NCI-H446 (cell line): Measurements from ENCODE around the gene EPAS1.

Experiments used
- DNase-seq, 2 experiments: peaks; one replicate each; lab custom pipeline; 2025; lab: John Stamatoyannopoulos, UW

The EPAS1 gene

DNA sequence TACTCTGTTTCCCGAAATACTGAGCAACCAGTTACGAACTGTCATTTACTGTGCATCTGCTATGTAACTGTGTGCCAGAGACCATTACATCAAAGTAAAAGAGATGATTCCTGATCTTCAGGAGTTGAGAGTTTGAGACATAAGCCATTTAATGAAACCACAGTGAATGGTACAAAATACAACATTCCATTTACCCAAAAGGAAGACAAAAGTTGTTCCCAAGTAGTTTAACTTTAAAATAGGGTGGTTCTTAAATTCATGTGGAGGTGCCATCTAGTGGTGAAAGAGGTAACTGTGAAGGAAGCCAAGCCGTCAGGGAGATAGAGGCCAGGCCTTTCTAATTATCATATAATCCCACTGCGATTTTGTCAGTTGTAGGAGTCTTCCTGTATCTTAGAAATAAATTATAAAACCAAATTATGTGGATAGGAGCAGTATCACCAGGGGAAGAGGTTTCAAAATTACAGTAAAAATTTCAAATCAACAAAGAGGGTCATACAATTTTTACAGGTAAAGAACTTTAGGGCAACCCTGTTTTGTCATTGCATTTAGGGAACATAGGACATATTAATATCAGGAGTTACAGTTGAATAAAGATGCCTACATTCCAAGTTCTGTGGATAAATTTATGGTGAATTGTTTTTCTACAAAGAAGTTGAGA, 67.7 kb downstream of the EPAS1 start:
- DNase-seq, result peak; percentile 36 to 49

DNA sequence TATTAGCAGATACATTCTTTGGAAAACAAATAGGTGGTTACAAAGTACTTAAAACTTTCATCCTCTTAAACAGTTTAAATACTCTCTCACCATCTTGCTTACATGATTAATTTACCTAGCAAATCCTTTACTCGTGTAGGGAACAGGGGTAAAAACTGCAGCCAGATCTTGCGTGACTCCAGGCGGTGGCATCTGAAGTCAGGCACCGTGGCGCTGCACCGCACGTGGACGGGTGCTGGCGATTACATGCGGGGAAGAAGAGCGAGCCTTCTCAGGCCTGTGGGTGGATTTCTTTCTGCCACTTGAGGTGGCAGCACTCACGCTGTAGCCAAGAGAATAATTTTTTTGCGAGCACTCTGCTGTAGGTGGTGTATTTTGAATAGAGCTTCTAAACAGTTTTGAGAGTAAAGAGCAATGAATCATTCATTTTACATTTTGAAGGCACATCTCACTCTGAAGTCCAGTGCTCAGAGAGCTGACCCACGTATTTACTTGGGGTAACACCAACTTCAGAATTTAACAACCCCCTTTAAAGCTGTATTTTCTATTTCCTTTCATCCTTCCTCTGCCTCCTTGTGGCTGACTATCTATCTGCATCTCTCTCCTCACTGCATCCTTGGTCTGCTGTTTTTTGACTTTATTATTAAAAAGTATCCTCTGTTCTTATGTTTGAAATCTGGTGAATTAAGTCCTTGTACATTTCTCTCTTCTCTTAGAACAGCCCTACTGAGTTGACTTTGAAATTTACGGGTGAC, 68.9 kb downstream of the EPAS1 start:
- DNase-seq, result no peak

DNA sequence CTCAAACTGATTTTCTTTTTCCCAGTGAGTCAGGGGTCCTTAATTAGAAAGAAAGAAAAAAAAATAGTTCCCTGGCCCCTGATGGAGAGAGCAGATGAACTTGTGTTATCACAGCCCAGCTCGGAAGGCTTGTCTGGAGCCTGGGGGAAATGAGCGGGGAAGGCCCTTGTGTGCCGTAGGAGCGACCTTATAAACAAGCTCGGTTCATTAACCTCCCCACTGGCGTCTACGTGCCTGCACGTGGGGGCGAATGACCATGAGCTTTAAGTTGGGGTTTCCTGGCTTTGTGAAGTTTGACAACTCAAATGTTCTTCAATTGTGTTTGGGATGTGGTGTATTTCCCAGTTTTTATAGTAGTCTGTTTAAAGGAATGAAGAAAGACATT, 69.5 kb downstream of the EPAS1 start:
- DNase-seq, result no peak

DNA sequence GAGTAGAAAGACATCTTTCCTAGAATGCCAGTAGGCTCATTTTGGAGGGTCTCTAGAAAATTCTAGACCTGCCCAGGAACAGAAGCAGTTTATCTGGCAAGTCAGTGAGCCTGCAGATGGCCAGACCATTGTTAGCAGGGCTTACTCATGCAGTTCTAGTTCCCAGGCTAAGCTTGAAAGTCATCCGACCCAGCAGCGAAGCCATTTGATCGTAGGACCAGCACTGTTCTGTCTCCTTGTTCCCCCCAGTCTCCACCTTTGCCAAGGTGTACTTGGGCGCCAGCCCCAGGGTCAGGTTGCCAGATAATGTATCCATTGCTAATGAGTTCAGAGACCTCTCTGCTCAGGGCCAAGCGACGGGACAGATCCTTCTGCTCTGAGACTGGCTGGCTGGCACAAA, 70.1 kb downstream of the EPAS1 start:
- DNase-seq, result peak in 1 of 2 experiments; percentile 60

DNA sequence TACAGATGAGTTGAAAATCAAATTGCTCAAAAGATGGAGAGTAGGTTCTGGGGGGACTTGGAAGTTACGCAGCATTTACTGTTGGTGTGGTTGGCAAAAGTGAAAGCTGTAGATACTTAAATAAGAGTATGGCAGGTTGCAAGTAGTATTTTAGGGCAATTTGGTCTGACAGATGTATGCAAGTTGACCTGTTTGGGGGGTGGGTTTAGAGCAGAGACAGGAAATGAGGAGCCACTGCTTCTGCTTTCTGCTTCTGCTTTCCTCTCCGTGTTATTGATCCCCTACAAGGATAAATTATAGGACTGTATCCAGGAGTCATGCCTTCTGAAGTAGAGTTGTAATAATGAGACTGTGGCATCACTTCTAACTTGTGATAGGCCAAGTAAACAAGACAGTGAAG, 71.2 kb downstream of the EPAS1 start:
- DNase-seq, result no peak

DNA sequence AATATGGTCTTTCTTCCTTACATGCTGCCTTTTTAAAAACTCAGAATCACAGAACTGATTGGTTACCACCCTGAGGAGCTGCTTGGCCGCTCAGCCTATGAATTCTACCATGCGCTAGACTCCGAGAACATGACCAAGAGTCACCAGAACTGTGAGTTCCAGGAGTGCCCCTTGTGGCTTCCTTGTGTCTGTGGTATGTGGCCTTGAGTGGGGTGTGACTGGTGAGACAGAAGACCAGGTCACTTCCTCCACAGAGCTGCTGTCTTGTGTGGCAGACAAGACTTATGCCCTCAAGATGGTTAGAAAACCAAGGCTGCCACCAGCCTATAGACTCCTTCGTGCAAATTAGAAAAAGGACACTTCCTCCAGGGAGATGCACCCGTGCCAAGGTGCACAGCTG, 72.6 kb downstream of the EPAS1 start:
- DNase-seq, result no peak

DNA sequence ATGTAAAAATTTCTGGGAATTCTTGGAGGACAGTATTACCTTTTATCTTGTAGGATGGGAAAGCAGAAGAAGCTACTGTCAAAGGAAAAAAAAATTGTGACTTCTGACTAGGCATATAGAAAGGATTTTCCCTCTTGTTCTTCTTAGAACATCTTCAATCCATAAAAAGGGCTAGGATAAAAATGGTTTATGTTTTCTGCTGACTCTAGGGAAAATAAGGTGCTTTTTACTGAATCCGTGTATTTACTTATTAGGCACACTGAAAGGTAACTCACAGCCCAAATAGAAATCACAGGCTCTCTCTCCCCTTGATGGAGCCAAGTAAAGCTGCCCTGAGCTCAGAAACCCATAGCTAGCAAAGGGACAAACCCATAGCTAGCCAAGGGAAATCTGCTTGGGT, 74.6 kb downstream of the EPAS1 start:
- DNase-seq, result no peak

DNA sequence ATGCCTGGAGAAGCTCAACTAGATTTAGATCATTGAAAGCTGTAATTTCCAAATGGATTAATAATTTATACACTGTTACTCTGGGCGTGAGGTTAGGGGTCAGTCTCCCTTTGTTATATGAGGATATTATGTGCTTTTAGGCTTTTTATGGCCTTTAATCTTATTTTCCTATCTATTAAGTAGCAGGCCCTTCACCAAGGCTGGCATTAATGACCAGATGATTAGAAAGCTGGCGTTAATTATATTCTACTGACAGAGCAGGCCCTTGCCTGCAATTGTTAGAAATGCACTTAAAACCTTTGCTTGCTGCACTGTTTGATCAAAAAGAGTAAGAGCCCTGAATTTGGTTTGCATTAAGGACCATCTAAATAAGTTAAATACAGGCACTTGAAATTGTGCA, 75.3 kb downstream of the EPAS1 start:
- no peak for DNase-seq

DNA sequence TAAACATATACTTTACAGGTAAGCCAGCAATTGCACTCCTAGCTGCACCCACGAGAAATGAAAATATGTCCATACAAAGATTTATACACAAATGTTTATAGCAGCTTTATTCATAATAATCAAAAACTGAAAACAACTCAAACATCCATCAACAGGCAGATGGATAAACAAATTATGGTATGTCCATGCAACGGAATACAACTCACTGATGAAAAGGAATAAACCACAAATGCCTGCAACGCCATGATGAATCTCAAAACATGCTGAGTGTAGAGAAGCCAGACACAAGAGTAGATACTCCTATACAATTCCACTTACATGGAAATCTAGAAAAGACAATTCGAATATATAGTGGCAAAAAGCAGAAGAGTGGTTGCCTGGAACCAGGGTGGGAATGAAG, 76.0 kb downstream of the EPAS1 start:
- DNase-seq, result no peak

DNA sequence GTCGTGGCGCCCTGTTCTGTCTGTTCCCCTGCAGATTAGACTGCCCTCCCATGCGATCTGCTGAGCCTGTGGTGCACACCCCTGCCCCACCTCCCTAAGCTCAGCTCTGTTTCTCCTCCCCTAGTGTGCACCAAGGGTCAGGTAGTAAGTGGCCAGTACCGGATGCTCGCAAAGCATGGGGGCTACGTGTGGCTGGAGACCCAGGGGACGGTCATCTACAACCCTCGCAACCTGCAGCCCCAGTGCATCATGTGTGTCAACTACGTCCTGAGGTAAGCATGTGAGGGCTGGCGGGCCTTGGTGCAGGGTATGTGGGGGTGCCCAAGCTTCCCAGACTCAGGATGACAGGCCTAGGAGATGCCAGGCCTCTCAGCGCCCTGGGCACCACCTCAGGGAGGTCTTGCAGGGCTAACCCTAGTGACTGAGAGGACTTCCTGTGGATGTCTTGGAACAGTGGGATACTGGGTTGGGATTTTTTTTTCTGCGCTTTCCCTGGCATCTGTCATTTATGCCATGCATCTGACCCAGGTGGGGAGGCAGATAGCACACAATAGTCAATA, 78.4 kb downstream of the EPAS1 start:
- DNase-seq, result no peak

DNA sequence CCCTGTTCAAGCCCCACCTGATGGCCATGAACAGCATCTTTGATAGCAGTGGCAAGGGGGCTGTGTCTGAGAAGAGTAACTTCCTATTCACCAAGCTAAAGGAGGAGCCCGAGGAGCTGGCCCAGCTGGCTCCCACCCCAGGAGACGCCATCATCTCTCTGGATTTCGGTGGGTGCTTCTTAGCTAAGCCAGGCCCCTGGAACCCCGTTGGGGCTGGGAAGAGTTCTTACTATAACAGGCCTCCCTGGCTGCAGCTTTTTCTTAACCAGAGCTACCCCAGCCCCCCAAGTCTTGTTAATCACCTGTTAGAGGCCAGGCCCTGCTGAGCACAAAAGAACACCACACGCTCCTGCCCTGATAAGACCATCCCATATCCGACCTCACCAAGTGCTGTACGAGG, 79.4 kb downstream of the EPAS1 start:
- no peak for DNase-seq

DNA sequence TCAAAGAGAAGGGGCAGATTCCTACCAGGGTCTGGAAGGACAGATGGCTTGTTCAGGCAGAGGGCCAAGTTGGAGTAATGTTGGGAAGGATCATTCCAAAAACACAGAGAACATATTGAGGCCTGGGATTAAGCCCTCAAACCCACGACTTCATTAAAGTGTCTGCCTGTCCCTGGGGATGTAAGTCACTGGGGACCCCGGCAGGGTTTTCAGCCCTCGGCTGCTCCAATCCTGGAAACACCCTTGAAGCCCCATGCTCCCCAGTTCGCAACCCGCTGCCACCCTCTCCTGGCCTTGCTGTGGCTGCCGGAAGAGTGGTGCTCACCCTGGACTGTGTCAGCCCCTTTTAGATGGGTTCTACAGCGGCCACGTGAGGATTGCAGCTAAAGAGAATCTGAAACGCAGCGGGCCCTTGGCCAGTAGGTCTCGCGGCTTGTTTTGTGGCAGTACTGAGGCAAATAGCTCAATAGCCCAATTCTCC, 79.9 kb downstream of the EPAS1 start:
- peak; percentile 57 to 82 for DNase-seq

DNA sequence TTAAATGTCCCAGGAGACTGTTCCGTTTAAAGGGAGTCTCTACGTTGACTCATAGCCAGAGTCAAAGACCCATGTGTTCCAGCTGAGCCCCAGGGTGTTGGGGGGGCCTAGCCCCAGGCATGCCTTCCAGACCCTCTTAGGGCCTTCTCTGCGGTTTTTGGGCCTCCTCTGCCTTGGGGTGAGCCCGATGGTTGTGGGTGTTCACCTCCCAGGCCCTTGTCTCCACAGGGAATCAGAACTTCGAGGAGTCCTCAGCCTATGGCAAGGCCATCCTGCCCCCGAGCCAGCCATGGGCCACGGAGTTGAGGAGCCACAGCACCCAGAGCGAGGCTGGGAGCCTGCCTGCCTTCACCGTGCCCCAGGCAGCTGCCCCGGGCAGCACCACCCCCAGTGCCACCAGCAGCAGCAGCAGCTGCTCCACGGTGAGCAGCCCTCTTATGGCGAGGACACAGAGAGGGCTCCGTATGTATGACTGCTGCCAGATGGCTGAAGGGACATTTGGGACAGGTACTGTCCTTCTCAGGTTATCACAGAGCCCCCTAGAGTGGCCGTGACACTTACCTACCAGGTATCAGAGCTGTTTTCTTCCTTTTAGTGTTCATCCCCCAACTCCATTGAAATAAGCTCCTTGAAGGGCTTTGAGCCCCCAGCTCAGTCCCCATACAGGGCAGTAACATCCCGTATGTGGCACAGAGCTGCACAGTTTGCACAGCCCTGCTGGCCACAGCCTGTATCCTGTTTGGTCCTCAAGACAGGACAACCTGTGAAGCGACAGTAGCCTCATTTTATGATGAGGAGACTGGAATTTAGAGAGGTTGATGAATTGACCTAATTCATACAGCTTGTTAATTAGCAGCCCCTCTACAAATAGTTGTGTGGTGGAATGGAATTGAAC, 80.7 kb downstream of the EPAS1 start:
- no peak for DNase-seq

DNA sequence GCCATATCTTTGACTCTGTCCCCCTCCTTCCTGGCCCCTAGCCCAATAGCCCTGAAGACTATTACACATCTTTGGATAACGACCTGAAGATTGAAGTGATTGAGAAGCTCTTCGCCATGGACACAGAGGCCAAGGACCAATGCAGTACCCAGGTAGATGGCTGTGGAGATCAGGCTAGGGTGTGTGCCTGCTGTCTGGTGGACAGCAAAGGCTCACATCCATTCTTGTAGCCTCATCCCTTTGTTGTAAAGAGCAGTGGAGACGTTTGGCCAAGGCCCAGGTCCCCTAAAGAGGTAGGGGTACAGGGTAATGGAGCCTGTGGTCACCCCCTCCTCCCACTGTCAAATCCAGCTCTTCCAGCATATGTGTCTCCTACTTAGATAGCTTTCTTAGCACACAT, 81.4 kb downstream of the EPAS1 start:
- no peak for DNase-seq

DNA sequence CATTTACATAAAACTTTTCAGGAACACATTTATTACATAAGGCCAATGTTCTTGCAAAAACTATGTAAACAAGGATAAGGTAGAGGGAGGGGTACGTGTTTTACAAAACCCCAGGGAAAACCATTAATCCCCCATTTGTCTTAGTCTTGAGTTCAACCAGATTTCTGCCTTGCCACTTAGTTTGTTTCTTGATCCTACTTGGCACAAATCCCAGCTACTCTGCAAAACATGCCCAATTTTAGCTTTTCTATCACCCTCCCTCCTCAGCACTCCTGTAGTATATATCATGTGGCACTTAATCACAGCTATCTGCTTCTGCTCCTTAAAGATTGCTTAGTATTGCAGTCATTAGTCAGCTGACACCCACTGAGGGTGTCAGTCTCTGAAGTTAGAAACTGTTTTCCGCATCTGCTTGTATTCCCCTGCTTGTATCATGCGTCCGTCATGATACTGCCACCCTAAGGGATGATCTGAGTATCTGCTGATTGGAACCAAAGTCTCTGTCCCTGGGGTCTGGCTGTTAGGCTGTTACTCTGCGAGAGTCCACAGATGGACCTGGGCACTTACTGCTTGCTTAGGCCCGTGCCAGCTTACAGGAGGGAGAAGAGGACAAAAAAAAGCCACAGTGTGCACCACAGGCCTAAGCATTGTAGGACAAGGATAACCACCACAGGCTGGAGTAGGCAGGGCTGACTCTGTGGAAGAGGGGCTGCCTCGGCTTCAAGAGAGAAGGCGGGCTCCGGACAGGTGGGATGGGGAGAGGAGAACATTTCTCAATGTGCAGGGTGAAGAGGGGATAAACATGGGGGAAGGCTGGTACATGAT, 82.2 kb downstream of the EPAS1 start:
- DNase-seq, result peak; percentile 14 to 50

DNA sequence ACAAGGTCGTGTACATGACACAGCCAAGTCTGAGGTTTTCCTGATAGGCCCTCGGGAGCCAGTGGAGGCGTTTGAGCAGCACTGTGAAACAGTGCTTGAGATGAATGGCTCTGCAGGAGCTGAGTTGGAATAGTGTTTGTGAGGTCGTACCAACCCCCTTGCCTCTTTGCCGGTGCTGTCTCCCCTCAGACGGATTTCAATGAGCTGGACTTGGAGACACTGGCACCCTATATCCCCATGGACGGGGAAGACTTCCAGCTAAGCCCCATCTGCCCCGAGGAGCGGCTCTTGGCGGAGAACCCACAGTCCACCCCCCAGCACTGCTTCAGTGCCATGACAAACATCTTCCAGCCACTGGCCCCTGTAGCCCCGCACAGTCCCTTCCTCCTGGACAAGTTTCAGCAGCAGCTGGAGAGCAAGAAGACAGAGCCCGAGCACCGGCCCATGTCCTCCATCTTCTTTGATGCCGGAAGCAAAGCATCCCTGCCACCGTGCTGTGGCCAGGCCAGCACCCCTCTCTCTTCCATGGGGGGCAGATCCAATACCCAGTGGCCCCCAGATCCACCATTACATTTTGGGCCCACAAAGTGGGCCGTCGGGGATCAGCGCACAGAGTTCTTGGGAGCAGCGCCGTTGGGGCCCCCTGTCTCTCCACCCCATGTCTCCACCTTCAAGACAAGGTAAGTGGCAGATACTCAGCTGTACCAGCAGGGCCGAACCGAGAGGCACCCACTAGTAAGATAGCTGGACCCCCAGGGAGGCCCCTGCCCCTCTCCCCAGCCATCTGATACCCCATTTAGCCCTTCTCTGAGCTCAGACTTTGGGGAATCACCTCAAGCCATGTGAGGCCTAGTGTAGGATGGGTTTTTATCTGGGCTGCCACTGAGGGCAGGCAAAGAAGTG, 83.1 kb downstream of the EPAS1 start:
- DNase-seq, result peak in 1 of 2 experiments; percentile 9

DNA sequence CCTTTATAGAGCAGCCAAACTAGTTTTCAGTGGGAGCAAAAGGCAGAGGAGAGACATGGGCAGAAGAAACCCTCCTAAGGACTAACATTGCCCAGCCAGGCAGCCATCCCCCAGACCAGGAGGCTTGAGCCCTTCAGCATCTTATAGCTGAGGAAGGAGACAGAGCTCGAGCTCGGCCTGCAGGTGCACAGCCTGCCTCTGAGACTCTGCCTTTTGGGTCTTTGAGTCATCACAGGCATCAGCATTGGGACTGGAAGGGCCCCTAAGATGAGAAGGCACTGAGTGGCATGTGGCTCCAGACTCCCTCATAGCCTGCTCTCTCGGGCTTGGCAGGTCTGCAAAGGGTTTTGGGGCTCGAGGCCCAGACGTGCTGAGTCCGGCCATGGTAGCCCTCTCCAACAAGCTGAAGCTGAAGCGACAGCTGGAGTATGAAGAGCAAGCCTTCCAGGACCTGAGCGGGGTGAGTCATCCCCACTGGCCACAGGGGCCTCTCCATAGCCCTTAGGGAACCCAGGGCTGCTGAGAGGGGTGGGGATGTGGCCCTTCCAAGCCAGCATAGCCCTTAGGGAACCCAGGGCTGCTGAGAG, 84.1 kb downstream of the EPAS1 start:
- peak in 1 of 2 experiments; percentile 7 for DNase-seq

DNA sequence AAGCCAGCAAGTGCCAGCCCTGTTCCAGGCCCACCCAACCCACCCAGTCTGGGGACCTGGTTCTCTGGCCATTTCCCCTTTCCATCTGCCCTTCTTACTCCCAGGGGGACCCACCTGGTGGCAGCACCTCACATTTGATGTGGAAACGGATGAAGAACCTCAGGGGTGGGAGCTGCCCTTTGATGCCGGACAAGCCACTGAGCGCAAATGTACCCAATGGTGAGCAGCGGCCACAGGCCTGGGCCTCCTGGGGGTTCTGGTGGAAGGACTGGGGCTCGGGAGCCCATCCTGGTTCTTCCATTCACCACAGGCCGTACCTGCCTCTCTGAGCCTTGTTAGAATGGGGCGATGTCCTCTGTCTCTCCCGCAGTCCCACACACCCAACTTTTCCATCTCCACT, 84.7 kb downstream of the EPAS1 start:
- no peak for DNase-seq

DNA sequence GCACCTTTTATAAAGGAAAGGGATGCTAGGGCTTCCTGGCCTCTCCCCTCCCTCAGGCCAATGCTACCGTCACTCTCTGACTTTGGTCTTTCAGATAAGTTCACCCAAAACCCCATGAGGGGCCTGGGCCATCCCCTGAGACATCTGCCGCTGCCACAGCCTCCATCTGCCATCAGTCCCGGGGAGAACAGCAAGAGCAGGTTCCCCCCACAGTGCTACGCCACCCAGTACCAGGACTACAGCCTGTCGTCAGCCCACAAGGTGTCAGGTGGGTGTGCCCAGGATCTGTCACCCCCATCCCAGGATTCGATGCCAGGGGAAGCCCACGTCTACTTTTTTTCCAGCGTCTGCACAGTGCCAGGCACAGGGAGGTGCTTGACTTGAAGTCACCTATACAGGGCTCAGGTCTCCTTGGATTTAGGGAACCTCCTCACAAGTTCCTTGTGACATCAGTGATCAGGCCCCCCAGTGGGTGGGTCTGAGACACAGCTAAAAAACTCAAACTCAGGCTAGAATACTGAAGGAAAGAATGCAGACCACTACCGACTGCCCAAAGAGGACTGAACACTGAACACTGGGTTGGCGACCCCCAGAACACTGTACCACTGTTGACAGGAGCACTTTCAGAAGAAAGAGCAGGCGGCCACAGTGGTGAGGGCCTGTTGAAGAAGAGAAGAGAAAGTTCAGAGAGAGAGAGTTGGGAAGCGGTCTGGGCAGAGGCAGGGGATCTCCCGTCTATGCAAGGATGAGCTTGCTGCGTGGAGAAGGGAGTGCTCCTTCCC, 85.3 kb downstream of the EPAS1 start:
- no peak for DNase-seq
